ENCODE data around the gene SPOCK2. TPM values are rescaled to one million over a fixed set of nuclear protein-coding genes. Genes with fewer than 3 reads are reported as not detected.
A peak's percentile ranks its signal among the peaks of the same experiment; 100 is the strongest.

The SPOCK2 gene
- total RNA-seq, 1 experiment from 2014 or later: 4.8 TPM

DNA sequence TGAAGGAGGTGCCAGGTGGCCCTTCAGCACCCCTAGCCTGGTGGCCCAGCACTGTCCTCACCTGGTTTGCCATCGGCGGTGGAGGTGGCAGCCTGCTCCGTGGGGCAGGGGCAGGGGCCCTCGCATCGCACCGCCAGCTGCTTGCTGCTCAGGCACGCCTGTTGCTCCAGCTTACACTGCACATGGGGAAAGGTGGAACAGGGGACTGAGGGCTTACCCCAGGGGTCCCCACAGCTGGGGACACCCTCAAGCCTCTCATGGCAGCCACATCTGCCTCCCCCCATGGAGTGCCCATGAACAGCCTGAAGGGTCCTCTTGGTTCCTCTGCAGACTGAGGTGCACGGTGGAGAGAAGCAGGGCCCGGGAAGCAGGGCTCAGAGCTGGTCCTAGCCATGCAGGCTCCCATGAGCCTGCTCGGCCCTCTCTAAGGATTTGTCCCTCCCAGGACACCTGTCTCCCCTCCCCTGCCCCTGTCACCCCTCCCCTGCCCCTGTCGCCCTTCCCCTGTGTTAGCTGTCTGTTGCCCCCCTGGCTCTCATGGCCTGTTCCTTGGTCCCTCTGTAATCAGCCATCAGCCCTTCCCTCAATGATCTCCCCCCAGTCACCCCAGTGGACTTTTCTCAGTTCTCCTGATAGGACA is 20.1 kb downstream of the SPOCK2 start:
- no TSS peak for BruUV-seq (replicated peaks)
- Histone ChIP-seq H3K9me3 (ENCODE audit: control insufficient read depth, insufficient read depth, low read depth, low read length) (no peaks in the 10 kb centered on the region), H3K36me3 (ENCODE audit: control insufficient read depth, insufficient read depth, low read length) (no peaks in the 10 kb centered on the region), H3K4me1 (ENCODE audit: control insufficient read depth, insufficient read depth, low read length) (peaks cover 47% of the 10 kb centered on the region), H3K4me3 (ENCODE audit: low read depth in 2 of 2, low read length in 2 of 2) (no peak overlapping the region), H3K27me3 (ENCODE audit: control insufficient read depth, insufficient read depth, low read length) (no peaks in the 10 kb centered on the region), H3K27ac (ENCODE audit: low read length) (peak overlapping the region; percentile 76)
- in situ Hi-C loops (cut with HindIII; ENCODE audit: low pct_unique_long_range_greater_than_20kb, low sequenced_read_pairs) (no loop called here), intact Hi-C loops (cut with micrococcal nuclease; ENCODE audit: unreplicated experiment) (no loop called here)
- ChIA-PET POLR2A (no interaction called here), CTCF (interaction anchor here (0.6 to 1.8 kb wide), 2 partner anchors 20 to 257 kb away, joined by 8 to 15 read pairs; no protein-coding TSS in a partner anchor)
- ATAC-seq (peak; percentile 12; the same call in 1 of the 2 replicates), DNase-seq (ENCODE audit: low read depth, low spot score) (no peak)
- no peak for TF ChIP-seq POLR2AphosphoS5 (IDR thresholded peaks at IDR 0.05; ENCODE audit: low read depth, low read length)
- no peak for TF ChIP-seq TCF7L2 (IDR thresholded peaks at IDR 0.05; ENCODE audit: low read depth, low read length)
- TF ChIP-seq, protein P1, sequence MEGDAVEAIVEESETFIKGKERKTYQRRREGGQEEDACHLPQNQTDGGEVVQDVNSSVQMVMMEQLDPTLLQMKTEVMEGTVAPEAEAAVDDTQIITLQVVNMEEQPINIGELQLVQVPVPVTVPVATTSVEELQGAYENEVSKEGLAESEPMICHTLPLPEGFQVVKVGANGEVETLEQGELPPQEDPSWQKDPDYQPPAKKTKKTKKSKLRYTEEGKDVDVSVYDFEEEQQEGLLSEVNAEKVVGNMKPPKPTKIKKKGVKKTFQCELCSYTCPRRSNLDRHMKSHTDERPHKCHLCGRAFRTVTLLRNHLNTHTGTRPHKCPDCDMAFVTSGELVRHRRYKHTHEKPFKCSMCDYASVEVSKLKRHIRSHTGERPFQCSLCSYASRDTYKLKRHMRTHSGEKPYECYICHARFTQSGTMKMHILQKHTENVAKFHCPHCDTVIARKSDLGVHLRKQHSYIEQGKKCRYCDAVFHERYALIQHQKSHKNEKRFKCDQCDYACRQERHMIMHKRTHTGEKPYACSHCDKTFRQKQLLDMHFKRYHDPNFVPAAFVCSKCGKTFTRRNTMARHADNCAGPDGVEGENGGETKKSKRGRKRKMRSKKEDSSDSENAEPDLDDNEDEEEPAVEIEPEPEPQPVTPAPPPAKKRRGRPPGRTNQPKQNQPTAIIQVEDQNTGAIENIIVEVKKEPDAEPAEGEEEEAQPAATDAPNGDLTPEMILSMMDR (IDR thresholded peaks at IDR 0.05): no peak
- TF ChIP-seq SIN3A (IDR thresholded peaks at IDR 0.05; ENCODE audit: borderline replicate concordance, insufficient read depth, low read depth, low read length): no peak
- TF ChIP-seq, protein P2, sequence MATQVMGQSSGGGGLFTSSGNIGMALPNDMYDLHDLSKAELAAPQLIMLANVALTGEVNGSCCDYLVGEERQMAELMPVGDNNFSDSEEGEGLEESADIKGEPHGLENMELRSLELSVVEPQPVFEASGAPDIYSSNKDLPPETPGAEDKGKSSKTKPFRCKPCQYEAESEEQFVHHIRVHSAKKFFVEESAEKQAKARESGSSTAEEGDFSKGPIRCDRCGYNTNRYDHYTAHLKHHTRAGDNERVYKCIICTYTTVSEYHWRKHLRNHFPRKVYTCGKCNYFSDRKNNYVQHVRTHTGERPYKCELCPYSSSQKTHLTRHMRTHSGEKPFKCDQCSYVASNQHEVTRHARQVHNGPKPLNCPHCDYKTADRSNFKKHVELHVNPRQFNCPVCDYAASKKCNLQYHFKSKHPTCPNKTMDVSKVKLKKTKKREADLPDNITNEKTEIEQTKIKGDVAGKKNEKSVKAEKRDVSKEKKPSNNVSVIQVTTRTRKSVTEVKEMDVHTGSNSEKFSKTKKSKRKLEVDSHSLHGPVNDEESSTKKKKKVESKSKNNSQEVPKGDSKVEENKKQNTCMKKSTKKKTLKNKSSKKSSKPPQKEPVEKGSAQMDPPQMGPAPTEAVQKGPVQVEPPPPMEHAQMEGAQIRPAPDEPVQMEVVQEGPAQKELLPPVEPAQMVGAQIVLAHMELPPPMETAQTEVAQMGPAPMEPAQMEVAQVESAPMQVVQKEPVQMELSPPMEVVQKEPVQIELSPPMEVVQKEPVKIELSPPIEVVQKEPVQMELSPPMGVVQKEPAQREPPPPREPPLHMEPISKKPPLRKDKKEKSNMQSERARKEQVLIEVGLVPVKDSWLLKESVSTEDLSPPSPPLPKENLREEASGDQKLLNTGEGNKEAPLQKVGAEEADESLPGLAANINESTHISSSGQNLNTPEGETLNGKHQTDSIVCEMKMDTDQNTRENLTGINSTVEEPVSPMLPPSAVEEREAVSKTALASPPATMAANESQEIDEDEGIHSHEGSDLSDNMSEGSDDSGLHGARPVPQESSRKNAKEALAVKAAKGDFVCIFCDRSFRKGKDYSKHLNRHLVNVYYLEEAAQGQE (IDR thresholded peaks at IDR 0.05; ENCODE audit: insufficient read depth in 1 of 2, low read depth in 2 of 2, low read length in 1 of 2): no peak

DNA sequence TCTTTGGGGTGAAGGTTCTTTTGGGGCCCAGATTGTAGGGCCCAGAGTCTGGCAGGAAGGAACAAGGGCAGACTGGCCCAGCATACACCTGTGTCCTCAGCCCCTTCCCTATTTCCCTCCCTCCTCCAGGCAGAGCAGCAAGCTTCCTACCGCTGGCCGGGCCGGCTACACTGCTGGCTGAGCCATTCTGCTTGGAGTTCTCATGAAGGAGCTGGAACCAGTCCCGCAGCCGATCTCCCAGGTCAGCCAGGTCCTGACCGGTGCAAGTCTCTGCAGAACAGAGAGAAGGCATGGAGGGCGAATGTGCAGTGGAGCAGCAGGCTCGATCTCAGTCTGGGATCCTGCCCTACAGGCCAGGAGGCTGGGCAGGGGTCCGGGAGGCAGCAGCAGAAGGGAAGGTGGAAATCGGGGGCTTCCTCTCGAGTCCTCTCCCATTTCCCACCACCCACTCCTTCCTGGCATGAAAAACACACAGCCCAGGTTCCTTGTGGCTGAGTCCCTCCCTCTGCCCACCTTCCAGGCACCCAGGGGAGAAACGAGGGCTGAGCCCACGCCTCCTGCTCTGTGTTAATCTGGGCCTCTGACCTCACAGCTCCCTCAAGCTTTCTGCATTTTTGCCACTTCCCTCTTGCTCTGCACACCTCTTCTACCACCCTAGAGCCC is 20.8 kb downstream of the SPOCK2 start:
- H3K4me1 ChIP-seq (ENCODE audit: control insufficient read depth, insufficient read depth, low read length): peaks cover 45% of the 10 kb centered on the region
- ChIA-PET CTCF (interaction anchor here (1.6 kb wide), 1 partner anchor 10 kb away, joined by 6 read pairs; no protein-coding TSS in a partner anchor), POLR2A (no interaction called here)
- BruUV-seq (replicated peaks): no TSS peak
- no peaks in the 10 kb centered on the region for H3K27me3 ChIP-seq (ENCODE audit: control insufficient read depth, insufficient read depth, low read length)
- intact Hi-C loops (cut with micrococcal nuclease; ENCODE audit: unreplicated experiment): no loop called here
- no peaks in the 10 kb centered on the region for H3K36me3 ChIP-seq (ENCODE audit: control insufficient read depth, insufficient read depth, low read length)
- in situ Hi-C loops (cut with HindIII; ENCODE audit: low pct_unique_long_range_greater_than_20kb, low sequenced_read_pairs): no loop called here
- H3K4me3 ChIP-seq (ENCODE audit: low read depth in 2 of 2, low read length in 2 of 2): no peak overlapping the region
- no peaks in the 10 kb centered on the region for H3K9me3 ChIP-seq (ENCODE audit: control insufficient read depth, insufficient read depth, low read depth, low read length)
- DNase-seq (ENCODE audit: low read depth, low spot score): no peak
- TF ChIP-seq SIN3A (IDR thresholded peaks at IDR 0.05; ENCODE audit: borderline replicate concordance, insufficient read depth, low read depth, low read length): no peak
- H3K27ac ChIP-seq (ENCODE audit: low read length): peak overlapping the region; percentile 76
- ATAC-seq: peak; percentile 5; the same call in 1 of the 2 replicates
